HG02970 (cell line): ENCODE results near the gene ROR2.
"Not testable (repeated sequence)": the region's sequence is repeated elsewhere in the genome, so short reads cannot be mapped to it uniquely, and the experiment has no call there.

Source experiments
- ATAC-seq: cut with Tn5 transposase; IDR thresholded peaks from one replicate; pipeline ENCODE4 v1.9.1; 2021; ENCODE audit warnings: mild to moderate bottlenecking, moderate library complexity, moderate number of reproducible peaks; ENCODE audit not compliant: unreplicated experiment, low FRiP score

Gene ROR2

DNA sequence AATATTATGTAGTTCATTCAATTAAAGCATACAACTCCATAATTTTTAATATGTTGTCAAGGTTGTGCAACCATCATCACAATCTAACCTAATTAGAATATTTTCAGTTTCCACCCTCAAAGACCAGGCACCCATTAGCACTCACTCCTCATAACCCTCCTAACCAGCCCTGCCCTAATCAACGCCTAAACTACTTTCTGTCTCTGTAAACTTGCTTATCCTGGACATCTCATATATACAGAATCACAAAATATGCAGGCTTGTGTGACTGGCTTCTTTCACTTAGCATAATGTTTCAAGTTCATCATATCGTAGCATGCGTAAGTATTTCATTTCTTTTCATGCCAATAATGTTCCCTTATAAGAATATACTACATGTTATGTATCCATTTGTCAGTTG is 391.6 kb downstream of the ROR2 start:
- ATAC-seq: no peak

DNA sequence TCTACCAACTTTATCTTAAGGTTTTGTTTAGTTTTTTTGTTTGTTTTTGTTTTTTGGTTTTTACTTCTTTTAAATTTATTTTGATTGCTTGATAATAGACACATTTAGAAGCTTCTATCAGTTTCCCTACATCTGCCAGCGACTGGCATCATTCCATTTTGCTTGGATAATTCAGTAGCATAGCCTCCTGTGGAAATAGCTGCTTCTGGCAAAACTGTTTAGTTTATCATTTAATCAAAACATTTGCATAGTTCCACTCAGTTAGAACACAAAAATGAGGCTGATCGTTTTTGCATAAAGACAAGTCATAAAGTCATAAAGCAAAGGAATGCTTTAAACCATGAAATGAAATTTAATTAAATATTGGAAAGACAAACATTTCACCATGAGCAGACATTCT is 392.7 kb downstream of the ROR2 start:
- no peak for ATAC-seq

DNA sequence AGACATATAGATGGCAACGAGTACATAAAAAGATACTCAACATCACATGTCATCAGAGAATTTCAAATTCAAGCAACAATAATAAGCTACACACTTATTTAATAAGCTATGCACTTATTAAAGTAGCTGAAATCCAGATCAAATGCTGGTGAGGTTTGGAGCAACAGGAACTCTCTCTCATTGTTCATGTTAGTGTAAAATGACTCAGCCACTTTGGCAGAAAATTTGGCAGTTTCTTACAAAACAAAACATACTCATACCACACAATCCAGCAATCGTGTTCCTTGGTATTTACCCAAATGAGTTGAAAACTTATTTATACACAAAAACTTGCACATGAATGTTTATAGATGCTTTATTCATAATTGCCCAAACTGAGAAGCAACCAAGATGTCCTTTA is 394.9 kb downstream of the ROR2 start:
- no peak for ATAC-seq

DNA sequence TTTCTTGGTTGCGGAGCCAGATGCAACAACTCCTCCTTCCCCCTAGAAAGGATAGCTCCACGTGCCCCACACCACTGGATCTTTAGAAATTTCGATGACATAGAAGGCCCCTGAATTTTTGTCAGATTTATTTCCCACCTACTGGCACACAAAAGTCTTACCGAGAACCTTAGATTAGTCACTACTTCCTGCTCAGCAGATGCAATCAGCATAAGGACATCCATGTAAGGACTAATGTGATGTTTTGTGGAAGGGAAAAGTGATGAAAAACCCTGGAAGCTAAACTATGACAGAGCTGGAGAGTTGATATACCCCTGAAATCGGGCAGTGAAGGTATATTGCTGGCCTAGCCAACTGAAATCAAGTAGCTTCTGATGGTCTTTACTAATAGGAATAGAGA is 400.9 kb downstream of the ROR2 start:
- ATAC-seq: no peak

DNA sequence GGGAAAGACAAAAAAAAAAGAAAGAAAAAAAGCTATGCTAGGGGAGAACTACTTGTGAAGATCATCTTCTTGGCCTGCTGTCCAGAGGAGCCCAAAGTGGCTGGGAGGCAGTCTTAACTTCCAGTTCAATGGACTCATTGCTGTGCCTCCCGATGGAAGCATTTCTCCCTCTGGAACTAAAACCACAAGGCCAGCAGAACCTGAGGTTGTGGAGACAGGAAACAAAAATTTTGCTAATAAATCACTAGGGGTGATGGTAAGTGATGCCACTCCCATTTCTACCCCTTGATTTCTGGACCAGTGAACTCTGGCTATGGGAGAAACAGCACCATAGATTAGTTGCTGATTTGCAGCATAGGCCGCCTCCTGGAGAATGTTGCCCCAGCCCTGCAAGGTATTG is 402.9 kb downstream of the ROR2 start:
- no peak for ATAC-seq

DNA sequence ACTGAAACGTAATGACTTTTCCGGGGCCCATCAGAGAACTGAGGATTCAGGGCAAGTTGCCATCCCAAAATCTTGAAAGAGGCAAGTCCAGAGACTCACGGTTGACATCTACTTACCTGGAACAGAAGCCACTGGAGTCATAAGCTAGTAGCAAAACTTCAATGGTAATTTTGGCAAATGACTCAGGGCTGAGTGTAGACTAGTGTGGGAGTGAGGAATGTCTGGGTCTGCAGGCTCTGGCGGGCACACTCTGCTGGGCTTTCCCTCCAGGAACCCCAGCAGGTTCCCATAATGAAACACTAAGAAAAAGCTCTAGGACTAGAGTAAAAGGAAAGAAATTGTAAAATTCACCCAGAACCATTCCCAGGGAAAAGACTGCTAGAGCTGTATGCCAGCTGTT is 403.5 kb downstream of the ROR2 start:
- ATAC-seq: no peak

DNA sequence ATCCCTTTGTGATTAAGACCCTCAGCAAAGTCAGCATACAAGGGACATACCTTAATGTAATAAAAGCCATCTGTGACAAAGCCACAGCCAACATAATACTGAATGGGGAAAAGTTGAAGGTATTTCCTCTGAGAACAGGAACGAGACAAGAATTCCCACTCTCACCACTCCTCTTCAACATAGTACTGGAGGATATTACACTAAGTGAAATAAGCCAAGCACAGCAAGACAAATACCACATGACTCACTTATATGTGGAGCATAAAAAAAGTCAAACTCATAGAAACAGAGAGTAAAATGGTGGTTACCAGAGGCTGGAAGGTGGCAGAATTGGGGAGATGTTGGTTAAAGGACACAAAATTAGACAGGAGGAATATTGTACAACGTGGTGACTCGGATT is 408.3 kb downstream of the ROR2 start:
- ATAC-seq: no peak

DNA sequence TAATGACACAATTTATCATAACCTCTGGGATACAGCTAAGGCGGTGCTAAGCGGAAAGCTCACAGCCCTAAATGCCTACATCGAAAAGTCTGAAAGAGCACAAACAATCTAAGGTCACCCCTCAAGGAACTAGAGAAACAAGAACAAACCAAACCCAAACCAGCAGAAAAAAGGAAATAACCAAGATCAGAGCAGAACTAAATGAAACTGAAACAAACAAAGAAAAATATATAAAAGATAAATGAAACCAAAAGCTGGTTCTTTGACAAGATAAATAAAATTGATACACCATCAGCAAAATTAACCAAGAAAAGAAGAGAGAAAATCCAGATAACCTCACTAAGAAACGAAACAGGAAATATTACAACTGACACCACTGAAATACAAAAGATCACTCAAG is 409.5 kb downstream of the ROR2 start:
- ATAC-seq: not testable (repeated sequence)

DNA sequence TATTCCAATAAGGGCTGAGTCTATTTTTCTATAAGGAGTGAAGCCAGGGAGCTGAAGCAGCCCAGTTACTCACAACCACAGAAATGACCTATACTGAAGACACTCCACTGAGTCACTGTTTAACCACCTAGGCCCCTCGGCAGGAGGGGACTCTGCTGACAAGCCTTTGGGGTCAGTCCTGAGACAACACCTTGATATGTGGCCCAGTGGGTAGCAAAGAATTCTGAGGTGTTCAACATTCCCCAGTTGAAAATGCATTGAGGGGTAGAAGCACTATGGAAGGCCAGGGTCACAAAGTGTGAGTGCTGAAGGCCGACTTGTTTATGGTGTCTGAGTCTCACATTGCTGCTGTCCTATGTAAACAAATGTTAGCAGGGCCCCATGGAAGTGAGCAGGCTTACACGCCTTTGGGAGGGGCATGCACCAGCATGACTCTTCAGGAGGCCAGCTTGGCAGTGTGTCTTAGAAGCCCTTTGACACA is 413.8 kb downstream of the ROR2 start:
- ATAC-seq: no peak

DNA sequence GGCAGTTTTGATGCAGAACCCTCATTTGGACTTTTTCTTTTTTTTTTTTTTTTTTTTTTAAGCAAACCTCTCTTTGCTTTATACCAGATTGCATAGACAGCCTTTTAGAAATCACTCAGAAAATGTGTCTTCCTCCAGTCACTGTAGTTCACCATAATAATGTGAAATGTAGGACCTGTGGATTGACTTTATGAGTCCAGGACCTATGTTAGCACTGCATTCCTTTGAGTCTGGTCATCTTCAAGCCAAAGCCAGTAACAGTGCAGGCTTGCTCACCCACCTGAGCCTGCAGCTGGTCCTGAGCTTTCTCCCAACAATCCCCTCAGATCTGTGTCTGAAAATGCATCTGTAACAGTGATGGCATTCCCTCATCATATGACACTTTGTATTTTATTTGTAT is 415.7 kb downstream of the ROR2 start:
- ATAC-seq: no peak

DNA sequence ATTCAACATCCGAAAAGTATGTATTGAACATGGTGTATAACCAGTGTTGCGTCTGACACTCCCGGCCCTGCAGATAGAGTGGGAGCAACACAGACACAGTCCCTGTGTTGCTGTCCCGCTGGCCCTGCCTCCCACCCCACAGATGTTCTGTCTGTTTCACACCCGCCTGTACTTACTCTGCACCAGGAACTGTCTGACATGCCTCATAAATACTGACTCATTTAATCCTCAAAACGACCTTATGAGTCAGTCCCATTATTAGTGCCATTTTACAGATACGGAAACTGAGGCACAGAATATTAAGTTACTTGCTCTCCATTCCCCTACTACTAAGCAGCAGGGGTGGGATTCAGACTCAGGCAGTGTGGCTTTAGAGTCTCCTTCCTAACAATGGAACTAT is 416.6 kb downstream of the ROR2 start:
- no peak for ATAC-seq

DNA sequence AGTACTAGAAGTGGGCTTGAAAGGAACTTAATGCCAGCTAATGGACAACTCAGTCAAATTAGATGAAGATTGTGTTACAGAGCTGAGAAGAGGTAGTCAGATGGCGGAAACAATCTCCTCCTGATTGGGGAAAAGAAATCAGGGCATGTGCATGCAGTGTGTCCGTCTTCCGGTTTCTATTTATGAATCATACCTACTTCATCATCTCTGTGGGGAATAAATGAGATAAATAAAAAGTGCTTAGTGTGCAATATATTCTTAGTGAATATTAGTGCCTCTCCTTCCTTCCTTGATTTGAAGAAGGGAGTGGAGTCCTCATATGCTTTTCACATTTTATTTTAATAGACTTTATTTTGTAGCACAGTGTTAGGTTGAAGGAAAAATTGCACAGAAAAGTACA is 417.7 kb downstream of the ROR2 start:
- ATAC-seq: no peak

DNA sequence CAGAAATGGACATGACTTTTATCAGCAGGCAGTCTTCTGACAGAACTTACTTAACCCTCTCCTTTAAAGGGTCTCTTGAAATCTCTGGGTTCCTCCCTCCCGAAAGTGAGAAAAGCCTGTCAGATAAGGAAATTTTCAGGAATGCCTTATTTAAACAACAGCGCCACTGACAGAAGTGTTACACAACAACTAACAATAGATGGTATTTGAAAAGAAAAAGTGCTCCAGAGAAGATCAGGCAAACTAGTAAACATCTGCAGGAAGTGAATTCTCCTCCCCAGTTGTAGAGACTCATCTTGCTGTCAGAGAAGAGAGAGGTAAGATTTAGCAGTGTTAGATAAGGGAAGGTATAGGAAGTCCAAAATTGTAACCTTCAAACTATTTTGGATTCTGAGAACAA is 419.2 kb downstream of the ROR2 start:
- ATAC-seq: no peak

DNA sequence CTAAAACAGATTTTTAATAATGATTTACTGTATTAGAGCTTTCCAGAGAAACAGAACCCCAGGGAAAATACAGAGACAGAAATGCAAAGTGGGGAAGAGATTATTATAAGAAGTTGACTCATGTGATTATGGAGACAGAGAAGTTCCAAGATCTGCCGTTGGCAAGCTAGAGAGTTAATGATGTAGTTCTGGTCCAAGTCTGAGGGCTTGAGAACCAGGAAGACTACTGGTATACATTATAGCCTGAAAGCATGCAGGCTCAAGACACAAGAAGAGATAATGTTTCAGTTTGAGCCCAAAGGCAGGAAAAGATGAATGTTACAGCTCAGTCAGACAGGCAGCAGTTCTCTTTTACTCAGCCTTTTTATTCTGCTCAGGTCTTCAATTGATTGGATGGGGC is 427.5 kb downstream of the ROR2 start:
- no peak for ATAC-seq

DNA sequence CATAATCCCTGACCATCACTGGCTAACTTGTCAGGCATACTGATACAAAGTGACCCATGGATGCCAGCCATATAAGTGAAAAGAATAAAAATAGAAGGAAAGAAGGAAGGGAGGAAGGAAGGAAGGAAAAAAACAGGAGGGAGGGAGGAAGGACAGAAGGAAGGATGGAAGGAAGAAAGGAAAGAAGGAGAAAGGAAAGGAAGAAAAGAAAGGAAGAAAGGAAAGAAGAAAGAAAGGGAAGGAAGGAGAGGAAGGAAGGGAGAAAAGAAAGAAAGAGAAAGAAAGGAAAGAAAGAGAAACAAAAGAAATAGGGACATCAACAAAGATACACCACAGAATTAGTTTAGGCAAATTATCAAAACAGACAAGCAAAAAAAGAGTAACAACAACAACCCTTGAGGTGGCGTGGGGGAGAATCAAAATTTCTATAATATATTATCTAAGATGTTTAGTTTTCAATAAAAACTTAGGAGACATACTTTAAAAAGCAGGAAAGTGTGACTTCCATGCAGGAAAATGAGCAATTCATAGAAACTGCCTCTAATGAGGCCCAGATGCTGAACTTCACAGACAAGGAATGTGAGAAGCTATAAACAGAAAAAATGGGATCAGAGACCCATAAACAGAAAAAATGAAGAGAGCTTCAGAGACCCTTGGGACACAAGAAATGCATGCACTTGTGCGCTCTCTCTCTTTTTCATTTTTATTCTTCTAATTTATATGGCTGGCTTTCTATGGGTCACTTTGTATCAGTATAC is 430.3 kb downstream of the ROR2 start:
- ATAC-seq: no peak

DNA sequence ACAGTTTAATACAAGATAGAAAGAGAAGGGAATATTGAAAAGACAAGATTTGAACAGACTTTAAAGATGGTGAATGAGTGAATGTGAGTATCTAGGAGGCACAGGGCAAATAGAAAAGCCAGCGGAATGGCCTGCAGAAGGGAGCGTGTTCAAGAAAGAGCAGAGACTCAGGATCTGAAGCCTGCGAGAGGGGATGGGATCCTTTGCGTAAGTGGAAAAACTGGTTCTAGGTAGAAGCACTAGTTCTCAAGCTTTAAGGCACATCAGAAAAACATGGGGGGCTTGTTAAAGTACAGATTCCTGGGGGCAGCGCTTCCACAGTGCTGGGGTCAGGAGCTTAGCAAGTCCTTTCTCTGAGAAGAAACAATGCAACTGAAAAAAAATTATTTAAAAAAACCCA is 431.6 kb downstream of the ROR2 start:
- no peak for ATAC-seq

DNA sequence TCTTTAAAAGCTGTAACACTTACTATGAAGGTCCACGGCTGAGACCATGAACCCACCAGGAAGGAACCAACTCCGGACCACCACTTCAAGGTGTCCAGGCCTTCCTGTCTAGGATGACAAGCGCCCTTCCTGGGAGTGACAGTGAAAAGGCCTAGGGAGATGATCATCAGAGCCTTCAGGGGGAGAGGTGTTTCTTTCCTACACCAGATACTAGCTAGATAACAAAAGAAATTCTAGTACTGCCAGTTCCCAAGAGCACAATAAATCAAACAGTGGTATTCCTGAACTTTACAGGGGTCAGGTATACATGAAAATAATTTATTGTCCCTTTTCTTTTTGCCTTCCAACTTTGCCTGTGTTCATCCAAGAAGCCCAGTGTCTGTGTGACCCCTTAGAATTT is 432.2 kb downstream of the ROR2 start:
- no peak for ATAC-seq

DNA sequence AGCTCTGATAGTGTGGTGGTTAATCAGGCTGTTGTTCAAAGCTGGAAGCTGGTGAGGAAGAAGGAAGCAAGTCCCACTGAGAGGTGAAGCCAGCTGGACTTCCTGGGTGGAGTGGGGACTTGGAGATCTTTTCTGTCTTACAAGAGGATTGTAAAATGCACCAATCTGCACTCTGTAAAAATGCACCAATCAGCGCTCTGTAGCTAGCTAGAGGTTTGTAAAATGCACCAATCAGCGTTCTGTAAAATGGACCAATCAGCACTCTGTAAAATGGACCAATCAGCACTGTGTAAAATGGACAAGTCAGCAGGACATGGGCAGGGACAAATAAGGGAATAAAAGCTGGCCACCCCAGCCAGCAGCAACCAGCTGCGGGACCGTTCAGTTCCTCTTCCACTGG is 432.7 kb downstream of the ROR2 start:
- ATAC-seq: not testable (repeated sequence)

DNA sequence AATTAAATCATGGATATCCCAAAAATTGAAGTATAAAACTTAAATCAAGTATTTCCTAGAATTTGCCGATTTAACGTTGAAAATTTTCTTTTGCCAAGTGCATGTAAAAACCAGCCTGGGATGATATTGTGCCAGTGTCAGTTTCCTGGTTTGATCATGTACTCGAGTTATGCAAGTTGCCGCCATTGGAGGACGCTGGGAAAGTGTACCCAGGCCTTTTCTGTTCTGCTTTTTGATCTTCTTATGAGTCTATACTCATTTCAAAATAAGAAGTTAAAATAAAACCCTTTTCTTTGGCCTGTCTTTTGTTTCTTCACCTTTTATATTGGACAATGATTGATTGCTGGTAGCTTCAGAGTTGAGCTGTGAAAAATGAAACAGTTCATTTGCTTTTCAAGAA is 433.3 kb downstream of the ROR2 start:
- no peak for ATAC-seq

DNA sequence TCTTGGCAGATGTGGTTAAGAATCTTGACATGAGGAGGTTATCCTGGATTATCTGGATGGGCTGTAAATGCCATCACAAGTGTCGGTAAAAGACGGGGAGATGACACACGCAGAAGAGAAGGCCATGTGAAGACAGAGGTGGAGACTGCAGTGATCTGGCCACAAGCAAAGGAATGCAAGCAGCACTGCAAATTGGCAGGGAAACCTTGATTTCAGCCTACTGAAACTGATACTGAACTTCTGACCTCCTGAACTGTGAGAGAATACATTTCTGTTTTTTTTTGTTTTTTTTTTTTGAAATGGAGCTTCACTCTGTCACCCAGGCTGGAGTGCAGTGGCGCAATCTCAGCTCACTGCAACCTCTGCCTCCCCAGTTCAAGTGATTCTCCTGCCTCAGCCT is 433.9 kb downstream of the ROR2 start:
- ATAC-seq: no peak

DNA sequence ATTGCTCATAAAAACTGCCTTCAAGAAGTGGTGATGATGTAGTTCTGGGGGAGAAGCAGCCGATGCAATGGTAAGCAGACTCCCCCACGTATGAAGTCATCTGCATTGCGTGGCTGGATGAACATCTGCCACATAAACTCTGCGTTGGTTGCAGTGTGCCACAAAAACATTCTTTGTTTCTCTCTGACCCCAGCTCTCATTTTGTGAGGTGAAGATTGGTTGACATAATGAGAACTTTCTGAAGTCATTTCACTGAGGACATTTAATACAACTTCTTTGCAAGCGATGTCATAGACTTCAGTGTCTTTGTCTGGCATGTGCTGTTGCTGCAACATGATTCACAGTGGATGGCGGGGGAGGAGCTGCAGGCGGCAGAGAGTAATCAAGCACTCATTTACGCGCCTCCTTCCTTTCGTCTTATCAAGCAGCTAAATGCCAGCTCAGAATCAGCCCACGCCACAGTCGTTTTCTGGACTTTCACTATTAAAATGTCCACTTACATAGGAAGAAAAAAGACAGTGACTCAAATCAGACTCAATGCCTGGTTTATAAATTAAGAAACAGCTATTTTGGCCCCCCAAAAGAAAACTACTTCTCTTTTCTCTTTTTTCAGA is 434.8 kb downstream of the ROR2 start:
- no peak for ATAC-seq
